Fibroblast of pulmonary artery (primary cell): Measurements from ENCODE around the gene CCL17.

ENCODE experiments used
- DNase-seq: peaks from one replicate; pipeline ENCODE4 v3.0.0-alpha.2; 2010; ENCODE audit warnings: low read depth
- H3K4me3 ChIP-seq: replicated peaks from 2 replicates; pipeline ENCODE4 v1.5.1; 2011; ENCODE audit warnings: low read depth, mild to moderate bottlenecking, control low read depth, low read length, moderate library complexity
- CTCF ChIP-seq: IDR thresholded peaks from 2 replicates; pipeline ENCODE4 v1.5.1; 2011; ENCODE audit warnings: mild to moderate bottlenecking, control low read depth, low read length, inconsistent platforms; ENCODE audit errors: missing control alignments

The CCL17 gene

GRCh38 chr16:57360321-57360935 is 44.1 kb upstream of the CCL17 start:
- no peak for TF ChIP-seq CTCF
- DNase-seq = no peak
- H3K4me3 ChIP-seq = no peak overlapping the region

GRCh38 chr16:57361404-57361803 is 43.2 kb upstream of the CCL17 start:
- H3K4me3 ChIP-seq = no peak overlapping the region
- no peak for DNase-seq
- no peak for TF ChIP-seq CTCF

- no peak for TF ChIP-seq CTCF
- no peak overlapping the region for H3K4me3 ChIP-seq
- DNase-seq = no peak
These were observed 40.4 kb upstream of the CCL17 start for GRCh38 chr16:57364143-57364542.

- no peak for TF ChIP-seq CTCF
- DNase-seq = peak; percentile 56
- no peak overlapping the region for H3K4me3 ChIP-seq
These were observed 38.0 kb upstream of the CCL17 start for GRCh38 chr16:57366544-57367040.

- H3K4me3 ChIP-seq = no peak overlapping the region
- peak; percentile 25 for DNase-seq
- TF ChIP-seq CTCF = no peak
These were observed 37.3 kb upstream of the CCL17 start for GRCh38 chr16:57367116-57367752.

GRCh38 chr16:57371494-57372371 is 32.8 kb upstream of the CCL17 start:
- DNase-seq = no peak
- no peak for TF ChIP-seq CTCF
- no peak overlapping the region for H3K4me3 ChIP-seq
